ENCODE measurements around the gene PEX14.

DNA sequence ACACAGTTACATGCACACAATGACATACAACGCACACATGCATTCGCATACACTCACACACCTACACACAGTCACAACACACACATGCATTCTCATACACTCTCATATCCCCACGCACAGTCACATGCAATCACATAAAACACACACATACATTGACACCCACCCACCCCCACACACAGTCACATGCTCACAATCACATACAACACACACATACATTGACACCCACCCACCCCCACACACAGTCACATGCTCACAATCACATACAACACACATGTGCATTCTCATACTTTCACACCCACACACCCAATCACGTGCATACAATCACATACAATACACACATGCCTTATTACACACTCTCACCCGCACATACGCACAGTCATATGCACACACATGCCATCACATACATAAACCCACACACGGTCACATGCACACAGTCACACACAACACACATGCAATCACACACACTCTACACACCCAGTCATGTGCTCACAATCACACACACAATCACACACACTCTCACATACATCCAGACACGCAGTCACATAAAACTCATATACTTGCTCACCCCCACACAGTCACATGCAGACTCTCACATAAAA, 187.4 kb downstream of the PEX14 start:
- TF ChIP-seq, protein P1, sequence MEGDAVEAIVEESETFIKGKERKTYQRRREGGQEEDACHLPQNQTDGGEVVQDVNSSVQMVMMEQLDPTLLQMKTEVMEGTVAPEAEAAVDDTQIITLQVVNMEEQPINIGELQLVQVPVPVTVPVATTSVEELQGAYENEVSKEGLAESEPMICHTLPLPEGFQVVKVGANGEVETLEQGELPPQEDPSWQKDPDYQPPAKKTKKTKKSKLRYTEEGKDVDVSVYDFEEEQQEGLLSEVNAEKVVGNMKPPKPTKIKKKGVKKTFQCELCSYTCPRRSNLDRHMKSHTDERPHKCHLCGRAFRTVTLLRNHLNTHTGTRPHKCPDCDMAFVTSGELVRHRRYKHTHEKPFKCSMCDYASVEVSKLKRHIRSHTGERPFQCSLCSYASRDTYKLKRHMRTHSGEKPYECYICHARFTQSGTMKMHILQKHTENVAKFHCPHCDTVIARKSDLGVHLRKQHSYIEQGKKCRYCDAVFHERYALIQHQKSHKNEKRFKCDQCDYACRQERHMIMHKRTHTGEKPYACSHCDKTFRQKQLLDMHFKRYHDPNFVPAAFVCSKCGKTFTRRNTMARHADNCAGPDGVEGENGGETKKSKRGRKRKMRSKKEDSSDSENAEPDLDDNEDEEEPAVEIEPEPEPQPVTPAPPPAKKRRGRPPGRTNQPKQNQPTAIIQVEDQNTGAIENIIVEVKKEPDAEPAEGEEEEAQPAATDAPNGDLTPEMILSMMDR (IDR thresholded peaks at IDR 0.05) = no peak
- no peak for TF ChIP-seq POLR2AphosphoS5 (IDR thresholded peaks at IDR 0.05; ENCODE audit: insufficient read depth in 1 of 2, low read depth in 1 of 2)
- TF ChIP-seq POLR2A (IDR thresholded peaks at IDR 0.05) = no peak
